GM12878 (cell line): ENCODE results near the gene SLF1. TPM values are rescaled to one million over a fixed set of nuclear protein-coding genes. Genes with fewer than 3 reads are reported as not detected.

Experiments used
- ATAC-seq: fragments of 200-7000 bp; cut with Tn5 transposase; 3 replicates; pipeline ENCODE4 v1.9.1; 2020; ENCODE audit warnings: mild to moderate bottlenecking, moderate library complexity
- BruUV-seq: library from RNA; stranded (reverse); fragments of 400-500 nt; replicated peaks from 2 replicates; lab custom pipeline; 2021; lab: Mats Ljungman, UMichigan
- CTCF ChIA-PET: fragments of 300-600 bp; sonication (Branson Sonifier 250); formaldehyde crosslinking; extraction: SDS; loops from one replicate; lab custom pipeline; 2021; ENCODE audit warnings: inconsistent platforms; lab: Yijun Ruan, JAX
- POLR2A ChIA-PET: fragments of 350-600 bp; formaldehyde crosslinking; extraction: SDS; loops from one replicate; lab custom pipeline; 2021; ENCODE audit warnings: inconsistent platforms; lab: Charles Lee
- RAD21 ChIA-PET: fragments of 300-600 bp; sonication (Branson Sonifier 250); formaldehyde crosslinking; loops from one replicate; lab custom pipeline; 2023; ENCODE audit warnings: antibody characterized with exemption; ENCODE audit not compliant: unreplicated experiment; lab: Charles Lee
- SMC1A ChIA-PET: fragments of 300-600 bp; sonication (Branson Sonifier 250); formaldehyde crosslinking; loops from one replicate; lab custom pipeline; 2023; ENCODE audit not compliant: unreplicated experiment, uncharacterized antibody; lab: Charles Lee
- DNase-seq: peaks from one replicate; pipeline ENCODE4 v3.0.0-alpha.2; 2011; ENCODE audit warnings: low read depth, low spot score
- FAIRE-seq: peaks from 3 replicates; lab custom pipeline; 2011; peaks lifted over from hg19 to GRCh38; lab: Jason Lieb, UNC
- H2AFZ ChIP-seq: 2 replicates; pipeline ENCODE4 v1.6.0; 2011; ENCODE audit warnings: low read depth, low read length, control low read depth; ENCODE audit not compliant: control insufficient read depth
- H3K27ac ChIP-seq: 2 replicates; pipeline ENCODE4 v1.5.1; 2011; ENCODE audit warnings: control low read depth; ENCODE audit not compliant: control insufficient read depth, insufficient read depth
- H3K27me3 ChIP-seq, 2 experiments: replicated peaks in 1 of 2; 2 replicates each; pipeline versions ENCODE4 v1.6.0 to v1.6.1; 2011; ENCODE audit warnings: low read length in 1 of 2; ENCODE audit not compliant: control insufficient read depth in 2 of 2, insufficient read depth in 2 of 2
- H3K36me3 ChIP-seq, 2 experiments: 2 replicates each; pipeline ENCODE4 v1.5.1; 2011; ENCODE audit warnings: low read length in 1 of 2; ENCODE audit not compliant: control insufficient read depth in 2 of 2, insufficient read depth in 2 of 2
- H3K4me1 ChIP-seq: 2 replicates; pipeline ENCODE4 v1.6.1; 2011; ENCODE audit warnings: mild to moderate bottlenecking, low read length, moderate library complexity, mixed read lengths; ENCODE audit not compliant: control insufficient read depth, insufficient read depth
- H3K4me2 ChIP-seq: 2 replicates; pipeline ENCODE4 v1.6.0; 2011; ENCODE audit warnings: control low read depth; ENCODE audit not compliant: control insufficient read depth, insufficient read depth
- H3K4me3 ChIP-seq: fragments of 200-600 bp; sonication (generic); 2 replicates; pipeline ENCODE4 v1.5.1; 2016
- H3K79me2 ChIP-seq: 2 replicates; pipeline ENCODE4 v1.6.0; 2011; ENCODE audit warnings: low read length; ENCODE audit not compliant: control insufficient read depth, insufficient read depth
- H3K9ac ChIP-seq: 2 replicates; pipeline ENCODE4 v1.8.0; 2011; ENCODE audit warnings: low read length, control low read depth, mixed read lengths; ENCODE audit not compliant: control insufficient read depth, insufficient read depth
- H3K9me3 ChIP-seq: replicated peaks from 3 replicates; pipeline ENCODE4 v1.5.1; 2011; ENCODE audit warnings: mild to moderate bottlenecking, low read length; ENCODE audit not compliant: control insufficient read depth, insufficient read depth
- H4K20me1 ChIP-seq: 2 replicates; pipeline ENCODE4 v1.6.0; 2011; ENCODE audit not compliant: control insufficient read depth, insufficient read depth
- BRCA1 ChIP-seq: IDR thresholded peaks from 2 replicates; pipeline ENCODE4 v1.6.1; 2011; ENCODE audit warnings: low read depth, low read length, improper control_type of control experiment
- CEBPB ChIP-seq, 2 experiments: fragments of 150-350 bp in 1 of 2; IDR thresholded peaks; 2 replicates each; pipeline ENCODE4 v1.6.1; 2012 to 2014; ENCODE audit warnings: low read depth in 2 of 2, low read length in 2 of 2, borderline replicate concordance in 1 of 2, inconsistent platforms in 1 of 2
- CHD4 ChIP-seq: fragments of 200-600 bp; sonication (generic); IDR thresholded peaks from 2 replicates; pipeline ENCODE4 v1.6.1; 2016; ENCODE audit warnings: mild to moderate bottlenecking
- CTCF ChIP-seq, 3 experiments: IDR thresholded peaks in 2 of 3; conservative IDR thresholded peaks in 1 of 3; 2 replicates each; pipeline ENCODE4 v1.5.1; 2011; ENCODE audit warnings: low read depth in 3 of 3, low read length in 3 of 3, mild to moderate bottlenecking in 3 of 3, control low read depth in 2 of 3, moderate library complexity in 2 of 3, inconsistent platforms in 1 of 3, mixed read lengths in 1 of 3; ENCODE audit not compliant: control insufficient read depth in 2 of 3, insufficient read depth in 1 of 3; ENCODE audit errors: extremely low read depth in 1 of 3
- E4F1 ChIP-seq: fragments of 450-650 bp; IDR thresholded peaks from 2 replicates; pipeline ENCODE4 v1.6.1; 2018; ENCODE audit warnings: borderline replicate concordance, mild to moderate bottlenecking; ENCODE audit not compliant: partially characterized antibody
- NFYA ChIP-seq: IDR thresholded peaks from 2 replicates; pipeline ENCODE4 v1.6.1; 2011; ENCODE audit warnings: low read depth, mild to moderate bottlenecking, low read length, improper control_type of control experiment, borderline replicate concordance
- PAX8 ChIP-seq: fragments of 450-650 bp; IDR thresholded peaks from 2 replicates; pipeline ENCODE4 v1.6.1; 2017; ENCODE audit warnings: mild to moderate bottlenecking, moderate library complexity
- PML ChIP-seq: IDR thresholded peaks from 2 replicates; pipeline ENCODE4 v1.6.1; 2012; ENCODE audit warnings: low read length, inconsistent platforms
- RAD21 ChIP-seq: IDR thresholded peaks from 2 replicates; pipeline ENCODE4 v1.6.1; 2011; ENCODE audit warnings: mild to moderate bottlenecking, low read depth, low read length, moderate library complexity; ENCODE audit not compliant: insufficient read depth
- RAD51 ChIP-seq: fragments of 450-650 bp; IDR thresholded peaks from 2 replicates; pipeline ENCODE4 v1.6.1; 2016; ENCODE audit warnings: moderate library complexity, mild to moderate bottlenecking, inconsistent platforms
- SMC3 ChIP-seq: IDR thresholded peaks from 2 replicates; pipeline ENCODE4 v1.6.1; 2011; ENCODE audit warnings: low read length, improper control_type of control experiment, borderline replicate concordance
- SP1 ChIP-seq: IDR thresholded peaks from one replicate; pipeline ENCODE4 v1.6.1; 2011; ENCODE audit warnings: low read depth, low read length
- STAT1 ChIP-seq: fragments of 450-650 bp; conservative IDR thresholded peaks from 2 replicates; pipeline ENCODE4 v1.6.1; 2014; ENCODE audit warnings: antibody characterized with exemption, mild to moderate bottlenecking
- TAF1 ChIP-seq: IDR thresholded peaks from 2 replicates; pipeline ENCODE4 v1.6.1; 2011; ENCODE audit warnings: mild to moderate bottlenecking, low read depth, low read length, borderline replicate concordance
- ZBTB4 ChIP-seq: fragments of 450-650 bp; formaldehyde crosslinking; IDR thresholded peaks from 2 replicates; pipeline ENCODE4 v1.4.0; 2022; ENCODE audit warnings: mild to moderate bottlenecking, moderate library complexity
- WGBS: methylation state at CpG from one replicate; pipeline ENCODE4 v1.1.6; 2016; ENCODE audit warnings: low lambda C conversion rate; ENCODE audit not compliant: insufficient replicate concordance, insufficient coverage; ENCODE audit errors: missing lambda C conversion rate; 5-methylcytosine and 5-hydroxymethylcytosine counted together
- in situ Hi-C: fragments of 300-500 bp; cut with MboI; formaldehyde crosslinking; loops from 9 replicates; pipeline ENCODE4 v1.14.3; 2018; ENCODE audit warnings: mixed read lengths
- intact Hi-C: fragments of 100-400 bp; cut with micrococcal nuclease; formaldehyde crosslinking; loops from one replicate; pipeline ENCODE4 v1.14.2; 2022; ENCODE audit not compliant: unreplicated experiment
- polyA plus RNA-seq, 11 experiments: library from polyadenylated mRNA; depleted of rRNA in 4 of 11; unstranded in 6 of 11; stranded (reverse) in 5 of 11; fragments of >200 nt; fragmentation: Nextera tagmentation in 4 of 11; fragmentation: Illumina TruSeq in 1 of 11; extraction: Ambion mirVana in 4 of 11; extraction: Trizol in 1 of 11; gene quantifications; 1 replicate in 1 of 11; 2 replicates in 10 of 11; pipeline versions ENCODE4 v1.2.1 to v1.2.3, GENCODE V29; 2011 to 2016; ENCODE audit warnings: inconsistent platforms in 2 of 11, missing spikeins in 2 of 11, low read depth in 1 of 11
- total RNA-seq, 4 experiments: library from RNA; depleted of rRNA in 3 of 4; stranded (reverse); fragments of >200 nt in 3 of 4; fragmentation: Illumina TruSeq in 1 of 4; extraction: Trizol in 1 of 4; gene quantifications; 2 replicates each; pipeline versions ENCODE4 v1.2.1 to v1.2.3, GENCODE V29; 2013 to 2021

Gene SLF1
- total and polyA plus RNA-seq, 10 of the 15 experiments (the other 5 are each of a cell fraction or from before 2014, with no cell fraction given) = 8.1 to 27.0 (median 13.4) TPM

- ChIA-PET POLR2A (no interaction called here), SMC1A (interaction anchor here (0.6 to 2.2 kb wide), 22 partner anchors 10 to 201 kb away, joined by 3 to 10 read pairs (median 4); no protein-coding TSS in a partner anchor), CTCF (interaction anchor here (0.7 to 2.0 kb wide), 19 partner anchors 10 to 481 kb away, joined by 3 to 30 read pairs (median 3); partner anchors contain the start of genes KIAA0825 and SLF1), RAD21 (interaction anchor here (0.9 to 1.8 kb wide), 10 partner anchors 10 to 1110 kb away, joined by 3 to 23 read pairs (median 4); partner anchors contain the start of genes KIAA0825, NR2F1 and SLF1)
- H2AFZ ChIP-seq = no peak overlapping the region
- no peak overlapping the region for H3K4me3 ChIP-seq
- H3K27me3 ChIP-seq = no peaks in the 10 kb centered on the region
- no peaks in the 10 kb centered on the region; a peak in 2 of 4 replicates for H3K36me3 ChIP-seq
- ATAC-seq (peak; percentile 86), FAIRE-seq (peak; percentile 56), DNase-seq (no peak)
- no peak overlapping the region for H3K9ac ChIP-seq
- H3K9me3 ChIP-seq = no peaks in the 10 kb centered on the region
- 48% methylated on average over 5 of the region's 5 CpGs for WGBS
- no peaks in the 10 kb centered on the region for H4K20me1 ChIP-seq
- no TSS peak for BruUV-seq
- in situ Hi-C loops (loop anchor here (25.0 kb wide), 1 partner anchor 1106 kb away; the partner anchor contains the start of genes NR2F1 and NR2F1-AS1), intact Hi-C loops (loop anchor here (1.0 kb wide), 1 partner anchor 168 kb away; no protein-coding TSS in a partner anchor)
- H3K4me1 ChIP-seq = no peaks in the 10 kb centered on the region
- H3K27ac ChIP-seq = no peak overlapping the region
- no peak overlapping the region for H3K4me2 ChIP-seq
- no peaks in the 10 kb centered on the region for H3K79me2 ChIP-seq
- no peak for TF ChIP-seq PML
- no peak for TF ChIP-seq STAT1
- no peak for TF ChIP-seq SP1
- TF ChIP-seq PAX8 = no peak
- TF ChIP-seq E4F1 = no peak
- TF ChIP-seq RAD51 = no peak
- TF ChIP-seq NFYA = no peak
- TF ChIP-seq CTCF (IDR thresholded peaks at IDR 0.05 in 2 of 3, conservative IDR thresholded peaks at IDR 0.05 in 1 of 3; ENCODE audit: control insufficient read depth in 2 of 3, extremely low read depth in 1 of 3, insufficient read depth in 1 of 3, low read depth in 3 of 3, low read length in 3 of 3) = peak in 2 of 3 experiments; percentile 36 to 63; a peak in 3 of 6 replicates
- no peak for TF ChIP-seq CEBPB (IDR thresholded peaks at IDR 0.05; ENCODE audit: borderline replicate concordance in 1 of 2, low read depth in 2 of 2, low read length in 2 of 2)
- no peak for TF ChIP-seq ZBTB4 (CRISPR knock-in tag)
- no peak for TF ChIP-seq CHD4
- TF ChIP-seq SMC3 = peak; percentile 61; the same call in 1 of the 2 replicates
- TF ChIP-seq TAF1 = no peak
- TF ChIP-seq RAD21 = peak; percentile 62
- TF ChIP-seq BRCA1 = no peak
Measured at GRCh38 chr5:94693043-94693822, 74.8 kb downstream of the SLF1 start.
